Right cardiac atrium (tissue), 5 donors: ENCODE results near the gene ABHD1. TPM values are rescaled to one million over a fixed set of nuclear protein-coding genes. Genes with fewer than 3 reads are reported as not detected.
A peak's percentile ranks its signal among the peaks of the same experiment; 100 is the strongest.

Experiments used
- ATAC-seq, 2 donors: fragments of 200-7000 bp; cut with Tn5 transposase; one replicate each; pipeline versions ENCODE4 v1.8.0 to v1.9.1; 2020; ENCODE audit warnings: moderate library complexity in 2 of 2, mild to moderate bottlenecking in 1 of 2
- DNase-seq, 3 donors: peaks; one replicate each; pipeline ENCODE4 v3.0.0-alpha.2; 2020
- H3K27ac ChIP-seq: one replicate; pipeline ENCODE4 v1.5.1; 2013; ENCODE audit warnings: mild to moderate bottlenecking, low read length, control low read depth, moderate library complexity
- H3K27me3 ChIP-seq: one replicate; pipeline ENCODE4 v1.6.1; 2013; ENCODE audit not compliant: control insufficient read depth, insufficient read depth
- H3K4me1 ChIP-seq: one replicate; pipeline ENCODE4 v1.6.1; 2013; ENCODE audit warnings: low read length; ENCODE audit not compliant: control insufficient read depth, insufficient read depth
- H3K4me3 ChIP-seq: one replicate; pipeline ENCODE4 v1.5.1; 2013; ENCODE audit warnings: low read length, control low read depth
- H3K9me3 ChIP-seq: one replicate; pipeline ENCODE4 v1.6.1; 2013; ENCODE audit warnings: low read length; ENCODE audit not compliant: control insufficient read depth
- WGBS: extraction: QIAGEN DNeasy Blood & Tissue Kit; methylation state at CpG from one replicate; pipeline ENCODE4 v1.1.7; 2013; 5-methylcytosine and 5-hydroxymethylcytosine counted together
- intact Hi-C, 4 donors: fragments of 100-400 bp; cut with DNase I; formaldehyde crosslinking; loops; one replicate each; pipeline versions ENCODE4 v1.11.0 to v1.14.0; 2022 to 2023
- polyA plus RNA-seq: library from polyadenylated mRNA; stranded (reverse); fragments of 200-250 nt; gene quantifications from one replicate; pipeline ENCODE4 v1.2.3, GENCODE V29; 2013
- total RNA-seq, 4 donors: library from RNA; stranded (reverse); fragmentation: NEBNext Ultra II Directional; extraction: Animal tissue kit (Norgen Biotek cat#: 25700); gene quantifications; one replicate each; pipeline ENCODE4 v1.2.1, GENCODE V29; 2021
- donor health status: healthy with polysubstance abuse.
- donor health status: DM: no; HTN: yes; CAD: no.
- donor health status: DM: no; HTN: no; CAD: no.
- donor health status: DM: no; HTN: yes; CAD: no; lungs with severe emphysema.
- donor health status: DM: yes; HTN: yes; CAD: no.

ABHD1 gene
- total and polyA plus RNA-seq, 5 donors: 1.6 to 5.1 (median 2.9) TPM

DNA sequence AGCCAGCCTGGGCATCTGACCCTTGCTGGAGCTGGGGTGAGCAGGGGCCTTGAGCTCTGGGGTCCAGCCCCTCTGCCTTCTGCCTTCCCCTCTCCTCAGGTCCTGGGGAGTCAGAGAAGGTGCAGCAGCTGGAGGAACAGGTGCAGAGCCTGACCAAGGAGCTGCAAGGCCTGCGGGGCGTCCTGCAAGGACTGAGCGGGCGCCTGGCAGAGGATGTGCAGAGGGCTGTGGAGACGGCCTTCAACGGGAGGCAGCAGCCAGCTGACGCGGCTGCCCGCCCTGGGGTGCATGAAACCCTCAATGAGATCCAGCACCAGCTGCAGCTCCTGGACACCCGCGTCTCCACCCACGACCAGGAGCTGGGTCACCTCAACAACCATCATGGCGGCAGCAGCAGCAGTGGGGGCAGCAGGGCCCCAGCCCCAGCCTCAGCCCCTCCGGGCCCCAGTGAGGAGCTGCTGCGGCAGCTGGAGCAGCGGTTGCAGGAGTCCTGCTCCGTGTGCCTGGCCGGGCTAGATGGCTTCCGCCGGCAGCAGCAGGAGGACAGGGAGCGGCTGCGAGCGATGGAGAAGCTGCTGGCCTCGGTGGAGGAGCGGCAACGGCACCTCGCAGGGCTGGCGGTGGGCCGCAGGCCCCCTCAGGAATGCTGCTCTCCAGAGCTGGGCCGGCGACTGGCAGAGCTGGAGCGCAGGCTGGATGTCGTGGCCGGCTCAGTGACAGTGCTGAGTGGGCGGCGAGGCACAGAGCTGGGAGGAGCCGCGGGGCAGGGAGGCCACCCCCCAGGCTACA is 41.4 kb upstream of the ABHD1 start:
- Histone ChIP-seq H3K27ac (no peak overlapping the region), H3K27me3 (no peaks in the 10 kb centered on the region), H3K4me1 (peaks cover 4% of the 10 kb centered on the region), H3K9me3 (no peaks in the 10 kb centered on the region), H3K4me3 (no peak overlapping the region)
- intact Hi-C loops: loop anchor here in 3 of 4 donors (10.0 kb wide), 2 partner anchors 47 to 117 kb away; partner anchors contain the start of gene TMEM214 (in 2 of the 3)
- DNase-seq (peak in 2 of 3 donors; percentile 55 to 70), ATAC-seq (no peak)
- 83% methylated on average over 38 of the region's 38 CpGs for WGBS

GRCh38 chr2:27082773-27083409 is 40.7 kb upstream of the ABHD1 start:
- ATAC-seq (no peak), DNase-seq (peak in 1 of 3 donors; percentile 62)
- intact Hi-C loops: loop anchor here in 3 of 4 donors (10.0 kb wide), 2 partner anchors 48 to 118 kb away; partner anchors contain the start of gene TMEM214 (in 2 of the 3)
- 83% methylated on average over 27 of the region's 27 CpGs for WGBS
- Histone ChIP-seq H3K27me3 (no peaks in the 10 kb centered on the region), H3K9me3 (no peaks in the 10 kb centered on the region), H3K4me3 (no peak overlapping the region), H3K27ac (no peak overlapping the region), H3K4me1 (peaks cover 4% of the 10 kb centered on the region)

GRCh38 chr2:27083410-27084296 is 40.0 kb upstream of the ABHD1 start:
- intact Hi-C loops: loop anchor here in 3 of 4 donors (10.0 kb wide), 2 partner anchors 49 to 119 kb away; partner anchors contain the start of gene TMEM214 (in 2 of the 3)
- ATAC-seq (no peak), DNase-seq (peak in 1 of 3 donors; percentile 53)
- Histone ChIP-seq H3K4me3 (no peak overlapping the region), H3K4me1 (peaks cover 4% of the 10 kb centered on the region), H3K27me3 (no peaks in the 10 kb centered on the region), H3K9me3 (no peaks in the 10 kb centered on the region), H3K27ac (no peak overlapping the region)
- 82% methylated on average over 20 of the region's 20 CpGs for WGBS

GRCh38 chr2:27084297-27085061 is 39.1 kb upstream of the ABHD1 start:
- no peak overlapping the region for H3K4me3 ChIP-seq
- ATAC-seq (no peak), DNase-seq (peak in 1 of 3 donors; percentile 34)
- 85% methylated on average over 6 of the region's 6 CpGs for WGBS
- peaks cover 4% of the 10 kb centered on the region for H3K4me1 ChIP-seq
- H3K27ac ChIP-seq: no peak overlapping the region
- intact Hi-C loops: loop anchor here (5.0 to 10.0 kb wide), 5 partner anchors 32 to 122 kb away; partner anchors contain the start of genes TMEM214 (in 3 of the 4) and AGBL5 (in 1 of the 4)
- H3K9me3 ChIP-seq: no peaks in the 10 kb centered on the region
- H3K27me3 ChIP-seq: no peaks in the 10 kb centered on the region

DNA sequence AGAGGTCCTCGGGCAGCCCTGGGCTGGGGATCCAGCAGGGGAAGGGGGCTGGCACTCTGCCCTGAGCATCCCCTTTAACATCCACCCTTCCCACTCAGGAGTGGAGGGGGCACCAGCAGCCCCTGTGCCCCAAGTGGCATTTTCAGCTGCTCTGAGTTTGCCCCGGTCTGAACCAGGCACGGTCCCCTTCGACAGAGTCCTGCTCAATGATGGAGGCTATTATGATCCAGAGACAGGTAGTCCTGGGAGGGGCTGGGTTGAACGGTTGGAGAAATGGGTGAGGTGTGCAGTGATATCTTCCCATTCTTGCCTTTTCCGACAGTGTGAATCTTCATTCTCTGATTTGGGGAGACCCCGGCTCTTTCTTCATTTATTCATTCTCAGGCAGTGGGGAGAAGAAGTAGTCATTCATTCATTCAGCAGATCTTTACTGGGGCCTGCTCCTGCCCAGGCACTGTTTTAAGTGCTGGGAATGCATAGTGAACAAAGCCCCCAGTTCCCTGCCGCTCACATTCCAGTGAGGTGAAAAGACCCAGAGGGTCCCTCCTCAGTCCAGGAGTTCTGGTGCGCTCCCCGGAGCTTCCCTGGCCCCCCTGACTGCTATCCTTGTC is 38.4 kb upstream of the ABHD1 start:
- H3K4me3 ChIP-seq: peak overlapping the region; percentile 74
- intact Hi-C loops: loop anchor here (5.0 to 10.0 kb wide), 5 partner anchors 33 to 123 kb away; partner anchors contain the start of genes TMEM214 (in 3 of the 4) and AGBL5 (in 1 of the 4)
- H3K27me3 ChIP-seq: no peaks in the 10 kb centered on the region
- no peaks in the 10 kb centered on the region for H3K9me3 ChIP-seq
- H3K27ac ChIP-seq: peak overlapping the region; percentile 67
- 47% methylated on average over 10 of the region's 10 CpGs for WGBS
- peaks cover 4% of the 10 kb centered on the region for H3K4me1 ChIP-seq
- ATAC-seq (no peak), DNase-seq (peak in 1 of 3 donors; percentile 65)

DNA sequence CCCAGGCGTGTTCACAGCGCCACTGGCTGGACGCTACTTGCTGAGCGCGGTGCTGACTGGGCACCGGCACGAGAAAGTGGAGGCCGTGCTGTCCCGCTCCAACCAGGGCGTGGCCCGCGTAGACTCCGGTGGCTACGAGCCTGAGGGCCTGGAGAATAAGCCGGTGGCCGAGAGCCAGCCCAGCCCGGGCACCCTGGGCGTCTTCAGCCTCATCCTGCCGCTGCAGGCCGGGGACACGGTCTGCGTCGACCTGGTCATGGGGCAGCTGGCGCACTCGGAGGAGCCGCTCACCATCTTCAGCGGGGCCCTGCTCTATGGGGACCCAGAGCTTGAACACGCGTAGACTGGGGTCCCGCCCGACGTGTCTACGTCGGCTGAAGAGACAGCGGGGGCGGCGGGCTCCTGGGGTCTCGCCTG is 37.9 kb upstream of the ABHD1 start:
- Histone ChIP-seq H3K27me3 (no peaks in the 10 kb centered on the region), H3K9me3 (no peaks in the 10 kb centered on the region), H3K4me1 (peaks cover 2% of the 10 kb centered on the region), H3K4me3 (peak overlapping the region; percentile 74), H3K27ac (peak overlapping the region; percentile 67)
- ATAC-seq (peak; percentile 63 to 69), DNase-seq (peak; percentile 84 to 94 (median 93))
- WGBS: 1% methylated on average over 38 of the region's 38 CpGs
- intact Hi-C loops: loop anchor here (5.0 to 10.0 kb wide), 5 partner anchors 33 to 123 kb away; partner anchors contain the start of genes TMEM214 (in 3 of the 4) and AGBL5 (in 1 of the 4)

- H3K4me3 ChIP-seq: peak overlapping the region; percentile 74
- no peaks in the 10 kb centered on the region for H3K4me1 ChIP-seq
- no peaks in the 10 kb centered on the region for H3K9me3 ChIP-seq
- H3K27me3 ChIP-seq: no peaks in the 10 kb centered on the region
- intact Hi-C loops: loop anchor here (5.0 to 10.0 kb wide), 5 partner anchors 34 to 124 kb away; partner anchors contain the start of genes TMEM214 (in 3 of the 4) and AGBL5 (in 1 of the 4)
- peak; percentile 88 to 91 for ATAC-seq
- WGBS: under 1% methylated on average over 81 of the region's 81 CpGs
- H3K27ac ChIP-seq: peak overlapping the region; percentile 67
- peak; percentile 95 to 99 (median 98) for DNase-seq
Observed at GRCh38 chr2:27086090-27086723, 37.4 kb upstream of the ABHD1 start.

- no peaks in the 10 kb centered on the region for H3K27me3 ChIP-seq
- intact Hi-C loops: loop anchor here (5.0 to 10.0 kb wide), 5 partner anchors 35 to 125 kb away; partner anchors contain the start of genes TMEM214 (in 3 of the 4) and AGBL5 (in 1 of the 4)
- ATAC-seq (peak; percentile 24 to 38), DNase-seq (peak; percentile 69 to 86 (median 85))
- no peaks in the 10 kb centered on the region for H3K9me3 ChIP-seq
- peak within 1 kb of the TSS; percentile 67 for H3K27ac ChIP-seq
- H3K4me3 ChIP-seq: peak within 1 kb of the TSS; percentile 74
- 11% methylated on average over 54 of the region's 54 CpGs for WGBS
- no peaks in the 10 kb centered on the region for H3K4me1 ChIP-seq
Observed at GRCh38 chr2:27086724-27087593, 36.7 kb upstream of the ABHD1 start, which contains the start of gene KHK. Gene KHK, plus strand, starts transcription at chr2:27086772. Its CDS starts 488 bp downstream, at chr2:27087260.
